HCT116 (cell line): ENCODE measurements around the gene STYK1. TPM values are rescaled to one million over a fixed set of nuclear protein-coding genes. Genes with fewer than 3 reads are reported as not detected.

ENCODE experiments used
- ATAC-seq: fragments of 200-7000 bp; cut with Tn5 transposase; 2 replicates; pipeline ENCODE4 v1.9.1; 2020; ENCODE audit warnings: mild to moderate bottlenecking, moderate library complexity
- BruUV-seq: library from RNA; stranded (reverse); fragments of 400-500 nt; replicated peaks from 2 replicates; lab custom pipeline; 2021; lab: Mats Ljungman, UMichigan
- CTCF ChIA-PET: fragments of 300-600 bp; sonication (Branson Sonifier 250); formaldehyde crosslinking; loops from one replicate; lab custom pipeline; 2021; ENCODE audit warnings: antibody characterized with exemption; lab: Charles Lee
- POLR2A ChIA-PET: fragments of 300-600, 350-600 bp; sonication (Branson Sonifier 250); formaldehyde crosslinking; loops from one replicate; lab custom pipeline; 2021; ENCODE audit warnings: antibody characterized with exemption; lab: Charles Lee
- RAD21 ChIA-PET, 2 experiments: fragments of 300-600 bp; sonication (Branson Sonifier 250); formaldehyde crosslinking; loops; one replicate each; lab custom pipeline; 2023; ENCODE audit warnings: low total read pairs in 2 of 2; ENCODE audit not compliant: uncharacterized antibody in 2 of 2, unreplicated experiment in 2 of 2, low non-redundant PET in 1 of 2; lab: Charles Lee
- DNase-seq: peaks from one replicate; pipeline ENCODE4 v3.0.0-alpha.2; 2010; ENCODE audit warnings: low read depth, low spot score
- H2AFZ ChIP-seq: fragments of 200-600 bp; shearing (Covaris generic), sonication (generic); 2 replicates; pipeline ENCODE4 v1.6.1; 2017; ENCODE audit warnings: low read depth, mixed run types, mixed read lengths, antibody characterized with exemption, low read length; ENCODE audit not compliant: poor library complexity, severe bottlenecking
- H3K27ac ChIP-seq: 2 replicates; pipeline ENCODE4 v1.5.1; 2012; ENCODE audit warnings: low read depth, low read length
- H3K27me3 ChIP-seq: fragments of 200-600 bp; sonication (generic); 2 replicates; pipeline ENCODE4 v1.6.1; 2016; ENCODE audit warnings: mixed run types, low read length, mixed read lengths; ENCODE audit not compliant: insufficient read depth
- H3K36me3 ChIP-seq, 2 experiments: fragments of 200-500 bp in 1 of 2; fragments of 200-600 bp in 1 of 2; sonication (Bioruptor generic) in 1 of 2; sonication (generic) in 1 of 2; 2 replicates each; pipeline versions ENCODE4 v1.5.1 to v1.6.1; 2014 to 2016; ENCODE audit warnings: low read length in 2 of 2, inconsistent platforms in 1 of 2, mixed read lengths in 1 of 2, mixed run types in 1 of 2; ENCODE audit not compliant: insufficient read depth in 2 of 2, control insufficient read depth in 1 of 2
- H3K4me1 ChIP-seq, 2 experiments: fragments of 200-600 bp in 1 of 2; sonication (generic) in 1 of 2; 2 replicates each; pipeline versions ENCODE4 v1.5.1 to v1.6.1; 2012 to 2017; ENCODE audit warnings: low read length in 2 of 2, inconsistent platforms in 1 of 2, mild to moderate bottlenecking in 1 of 2, mixed read lengths in 1 of 2, mixed run types in 1 of 2, moderate library complexity in 1 of 2; ENCODE audit not compliant: insufficient read depth in 2 of 2, control insufficient read depth in 1 of 2
- H3K4me2 ChIP-seq: fragments of 200-600 bp; sonication (generic); 2 replicates; pipeline ENCODE4 v1.6.1; 2017; ENCODE audit warnings: mixed run types, low read length, mixed read lengths
- H3K4me3 ChIP-seq, 2 experiments: fragments of 200-600 bp in 1 of 2; sonication (generic) in 1 of 2; replicated peaks in 1 of 2; 2 replicates each; pipeline ENCODE4 v1.5.1; 2011 to 2016; ENCODE audit warnings: low read length in 2 of 2, control low read depth in 1 of 2, low read depth in 1 of 2, mild to moderate bottlenecking in 1 of 2, mixed read lengths in 1 of 2, mixed run types in 1 of 2
- H3K79me2 ChIP-seq: fragments of 200-600 bp; sonication (generic); 2 replicates; pipeline ENCODE4 v1.6.1; 2017; ENCODE audit warnings: mild to moderate bottlenecking, mixed run types, low read length, moderate library complexity, mixed read lengths; ENCODE audit not compliant: insufficient read depth
- H3K9ac ChIP-seq: fragments of 200-600 bp; sonication (generic); 2 replicates; pipeline ENCODE4 v1.6.1; 2016; ENCODE audit warnings: low read length, mixed read lengths
- H3K9me2 ChIP-seq: fragments of 200-600 bp; sonication (generic), shearing (Covaris generic); 2 replicates; pipeline ENCODE4 v1.6.1; 2017; ENCODE audit warnings: mixed run types, mild to moderate bottlenecking, moderate library complexity; ENCODE audit not compliant: insufficient read depth
- H3K9me3 ChIP-seq, 2 experiments: fragments of 200-500 bp in 1 of 2; fragments of 200-600 bp in 1 of 2; sonication (Bioruptor generic) in 1 of 2; sonication (generic) in 1 of 2; 2 replicates each; pipeline ENCODE4 v1.6.1; 2014 to 2017; ENCODE audit warnings: low read length in 2 of 2, mixed read lengths in 2 of 2, inconsistent platforms in 1 of 2, low read depth in 1 of 2, mild to moderate bottlenecking in 1 of 2, mixed run types in 1 of 2, moderate library complexity in 1 of 2; ENCODE audit not compliant: control insufficient read depth in 1 of 2, insufficient read depth in 1 of 2
- H4K20me1 ChIP-seq: fragments of 200-600 bp; sonication (generic), shearing (Covaris generic); 2 replicates; pipeline ENCODE4 v1.6.1; 2017; ENCODE audit warnings: mixed run types, mild to moderate bottlenecking, moderate library complexity; ENCODE audit not compliant: insufficient read depth
- CBX3 ChIP-seq: IDR thresholded peaks from 2 replicates; pipeline ENCODE4 v1.6.1; 2012; ENCODE audit warnings: low read depth
- CEBPB ChIP-seq: IDR thresholded peaks from 2 replicates; pipeline ENCODE4 v1.6.1; 2012; ENCODE audit warnings: low read depth
- CTCF ChIP-seq, 3 experiments: fragments of 200-600 bp in 1 of 3; sonication (generic) in 1 of 3; IDR thresholded peaks in 2 of 3; conservative IDR thresholded peaks in 1 of 3; 2 replicates each; pipeline ENCODE4 v1.5.1; 2012 to 2017; ENCODE audit warnings: low read depth in 2 of 3, low read length in 2 of 3, antibody characterized with exemption in 1 of 3, borderline replicate concordance in 1 of 3, control low read depth in 1 of 3, mild to moderate bottlenecking in 1 of 3, mixed read lengths in 1 of 3, mixed run types in 1 of 3, moderate library complexity in 1 of 3; ENCODE audit not compliant: insufficient read depth in 1 of 3
- EZH2 ChIP-seq: fragments of 200-600 bp; sonication (generic); IDR thresholded peaks from 2 replicates; pipeline ENCODE4 v1.6.1; 2017; ENCODE audit warnings: antibody characterized with exemption, mixed run types
- EZH2phosphoT487 ChIP-seq: fragments of 200-600 bp; IDR thresholded peaks from 2 replicates; pipeline ENCODE4 v1.6.1; 2018; ENCODE audit warnings: antibody characterized with exemption, borderline replicate concordance
- FOSL1 ChIP-seq: IDR thresholded peaks from 2 replicates; pipeline ENCODE4 v1.6.1; 2012; ENCODE audit warnings: low read depth
- JUND ChIP-seq: IDR thresholded peaks from 2 replicates; pipeline ENCODE4 v1.6.1; 2012
- MAX ChIP-seq: IDR thresholded peaks from 2 replicates; pipeline ENCODE4 v1.6.1; 2012
- POLR2A ChIP-seq: IDR thresholded peaks from 2 replicates; pipeline ENCODE4 v1.7.0; 2011; ENCODE audit warnings: borderline replicate concordance; ENCODE audit not compliant: insufficient read depth, insufficient read length; ENCODE audit errors: extremely low read depth
- POLR2AphosphoS5 ChIP-seq: IDR thresholded peaks from 2 replicates; pipeline ENCODE4 v1.6.1; 2011; ENCODE audit warnings: mild to moderate bottlenecking, low read depth, low read length, moderate library complexity
- RAD21 ChIP-seq: IDR thresholded peaks from 2 replicates; pipeline ENCODE4 v1.6.1; 2012; ENCODE audit warnings: low read depth, mild to moderate bottlenecking
- SIN3A ChIP-seq: IDR thresholded peaks from 2 replicates; pipeline ENCODE4 v1.6.1; 2012; ENCODE audit warnings: low read depth
- SP1 ChIP-seq: IDR thresholded peaks from 2 replicates; pipeline ENCODE4 v1.6.1; 2012; ENCODE audit warnings: low read depth
- TCF7L2 ChIP-seq: IDR thresholded peaks from 2 replicates; pipeline ENCODE4 v1.7.0; 2011; ENCODE audit warnings: borderline replicate concordance, inconsistent platforms; ENCODE audit not compliant: insufficient read depth, insufficient read length; ENCODE audit errors: extremely low read depth
- YY1 ChIP-seq: IDR thresholded peaks from 2 replicates; pipeline ENCODE4 v1.6.1; 2011; ENCODE audit warnings: low read length, low read depth, moderate library complexity, mild to moderate bottlenecking; ENCODE audit not compliant: insufficient replicate concordance; ENCODE audit errors: extremely low read depth
- ZBTB33 ChIP-seq: IDR thresholded peaks from 2 replicates; pipeline ENCODE4 v1.6.1; 2011; ENCODE audit warnings: mild to moderate bottlenecking, low read length, moderate library complexity; ENCODE audit not compliant: insufficient replicate concordance; ENCODE audit errors: extremely low read depth
- ZFX ChIP-seq: fragments of 450-650 bp; IDR thresholded peaks from 2 replicates; pipeline ENCODE4 v1.6.1; 2017
- intact Hi-C: fragments of 100-400 bp; cut with micrococcal nuclease; formaldehyde crosslinking; loops from 2 replicates; pipeline ENCODE4 v1.10.0; 2022
- total RNA-seq: library from RNA; stranded (reverse); gene quantifications from one replicate; pipeline ENCODE4 v1.2.1, GENCODE V29; 2021; ENCODE audit not compliant: unreplicated experiment

STYK1 gene
- total RNA-seq, 1 experiment from 2014 or later, result 4.4 TPM

GRCh38 chr12:10641735-10642500 is 31.9 kb downstream of the STYK1 start:
- ChIA-PET POLR2A (no interaction called here), CTCF (no interaction called here), RAD21 (no interaction called here)
- Histone ChIP-seq H3K4me3 (no peak overlapping the region), H3K9me3 (peaks cover 0 to 9% of the 10 kb centered on the region in 2 experiments; a peak in 2 of 4 replicates), H3K9ac (no peak overlapping the region), H2AFZ (no peak overlapping the region), H3K27ac (no peak overlapping the region), H4K20me1 (no peaks in the 10 kb centered on the region), H3K4me1 (no peaks in the 10 kb centered on the region), H3K36me3 (no peaks in the 10 kb centered on the region), H3K27me3 (no peaks in the 10 kb centered on the region), H3K79me2 (no peaks in the 10 kb centered on the region), H3K4me2 (no peak overlapping the region), H3K9me2 (no peaks in the 10 kb centered on the region)
- no peak for TF ChIP-seq POLR2AphosphoS5
- no peak for TF ChIP-seq CBX3
- no peak for TF ChIP-seq YY1
- no peak for TF ChIP-seq ZBTB33
- no peak for TF ChIP-seq MAX
- no peak for TF ChIP-seq EZH2phosphoT487
- no peak for TF ChIP-seq SP1
- no peak for TF ChIP-seq TCF7L2
- TF ChIP-seq SIN3A, result no peak
- no peak for TF ChIP-seq JUND
- no peak for TF ChIP-seq CEBPB
- no peak for TF ChIP-seq FOSL1
- TF ChIP-seq CTCF (IDR thresholded peaks at IDR 0.05 in 2 of 3, conservative IDR thresholded peaks at IDR 0.05 in 1 of 3; ENCODE audit: borderline replicate concordance in 1 of 3, insufficient read depth in 1 of 3, low read depth in 2 of 3, low read length in 2 of 3), result no peak
- no peak for TF ChIP-seq EZH2
- TF ChIP-seq POLR2A, result no peak
- no peak for TF ChIP-seq ZFX
- TF ChIP-seq RAD21, result no peak
- no peak for DNase-seq
- intact Hi-C loops, result no loop called here
- no TSS peak for BruUV-seq
- no peak for ATAC-seq
